Measurements from ENCODE around the gene ASPG. TPM values are rescaled to one million over a fixed set of nuclear protein-coding genes. Genes with fewer than 3 reads are reported as not detected.

The ASPG gene
- total RNA-seq, 1 donor from 2014 or later: 1.2 TPM

DNA sequence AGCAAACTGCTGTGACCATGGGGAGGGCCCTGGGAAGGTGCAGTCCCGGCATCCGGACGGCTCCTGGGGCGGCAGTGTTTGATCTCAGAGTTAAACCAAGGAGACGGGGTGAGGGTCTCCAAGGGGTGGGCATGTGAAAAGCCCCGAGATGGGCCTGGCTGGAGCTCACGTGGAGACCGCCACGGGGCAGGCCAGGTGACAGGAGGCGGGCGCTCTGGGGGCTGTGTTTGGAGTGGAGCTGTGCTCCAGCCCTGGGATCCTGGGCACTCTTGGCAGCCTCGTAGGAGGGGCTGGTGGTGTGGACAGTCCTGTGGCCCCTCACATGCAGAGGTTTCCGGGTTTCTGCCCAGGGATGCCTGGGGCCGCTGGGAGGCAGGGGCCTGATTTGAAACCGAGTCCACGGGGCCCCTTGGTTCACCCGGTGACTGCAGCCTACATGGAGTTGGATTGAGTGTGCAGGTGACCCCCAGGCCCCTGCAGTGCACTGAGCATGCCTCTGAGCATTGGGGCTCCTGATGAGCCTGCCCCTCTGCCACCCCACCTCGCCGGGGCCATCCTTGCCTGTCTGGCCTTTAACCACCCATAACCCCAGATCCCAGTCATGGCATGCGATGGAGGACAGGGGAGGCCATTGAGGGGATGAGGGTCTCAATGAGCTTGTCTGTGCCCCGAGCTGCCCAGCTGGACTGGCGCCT, 61.3 kb downstream of the ASPG start:
- DNase-seq (ENCODE audit: low spot score): no peak
- no peaks in the 10 kb centered on the region for H3K9me3 Mint-ChIP-seq (ENCODE audit: unreplicated experiment)
- H3K27ac Mint-ChIP-seq (ENCODE audit: unreplicated experiment): no peak overlapping the region

GRCh38 chr14:104147346-104148125, 62.0 kb downstream of the ASPG start:
- H3K27me3 Mint-ChIP-seq (ENCODE audit: unreplicated experiment): peaks cover 12% of the 10 kb centered on the region
- peaks cover 25% of the 10 kb centered on the region for H3K4me1 Mint-ChIP-seq (ENCODE audit: unreplicated experiment)
- peak overlapping the region; percentile 83 for H3K27ac Mint-ChIP-seq (ENCODE audit: unreplicated experiment)
- TF ChIP-seq, protein P1, sequence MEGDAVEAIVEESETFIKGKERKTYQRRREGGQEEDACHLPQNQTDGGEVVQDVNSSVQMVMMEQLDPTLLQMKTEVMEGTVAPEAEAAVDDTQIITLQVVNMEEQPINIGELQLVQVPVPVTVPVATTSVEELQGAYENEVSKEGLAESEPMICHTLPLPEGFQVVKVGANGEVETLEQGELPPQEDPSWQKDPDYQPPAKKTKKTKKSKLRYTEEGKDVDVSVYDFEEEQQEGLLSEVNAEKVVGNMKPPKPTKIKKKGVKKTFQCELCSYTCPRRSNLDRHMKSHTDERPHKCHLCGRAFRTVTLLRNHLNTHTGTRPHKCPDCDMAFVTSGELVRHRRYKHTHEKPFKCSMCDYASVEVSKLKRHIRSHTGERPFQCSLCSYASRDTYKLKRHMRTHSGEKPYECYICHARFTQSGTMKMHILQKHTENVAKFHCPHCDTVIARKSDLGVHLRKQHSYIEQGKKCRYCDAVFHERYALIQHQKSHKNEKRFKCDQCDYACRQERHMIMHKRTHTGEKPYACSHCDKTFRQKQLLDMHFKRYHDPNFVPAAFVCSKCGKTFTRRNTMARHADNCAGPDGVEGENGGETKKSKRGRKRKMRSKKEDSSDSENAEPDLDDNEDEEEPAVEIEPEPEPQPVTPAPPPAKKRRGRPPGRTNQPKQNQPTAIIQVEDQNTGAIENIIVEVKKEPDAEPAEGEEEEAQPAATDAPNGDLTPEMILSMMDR (IDR thresholded peaks at IDR 0.05; ENCODE audit: unreplicated experiment): no peak
- peaks cover 12% of the 10 kb centered on the region for H3K36me3 Mint-ChIP-seq (ENCODE audit: low read depth, unreplicated experiment)
- no peak for DNase-seq (ENCODE audit: low spot score)
- no peak overlapping the region for H3K4me3 Mint-ChIP-seq (ENCODE audit: unreplicated experiment)
- H3K9me3 Mint-ChIP-seq (ENCODE audit: unreplicated experiment): no peaks in the 10 kb centered on the region

More for the DNA sequence above, 61.3 kb downstream of the ASPG start:
- Mint-ChIP-seq H3K36me3 (ENCODE audit: low read depth, unreplicated experiment) (peaks cover 12% of the 10 kb centered on the region), H3K4me3 (ENCODE audit: unreplicated experiment) (no peak overlapping the region), H3K27me3 (ENCODE audit: unreplicated experiment) (peaks cover 15% of the 10 kb centered on the region), H3K4me1 (ENCODE audit: unreplicated experiment) (peaks cover 25% of the 10 kb centered on the region)
- TF ChIP-seq, protein P1 (IDR thresholded peaks at IDR 0.05; ENCODE audit: unreplicated experiment): no peak

GRCh38 chr14:104148433-104149277, 63.2 kb downstream of the ASPG start:
- Mint-ChIP-seq H3K9me3 (ENCODE audit: unreplicated experiment) (no peaks in the 10 kb centered on the region), H3K4me1 (ENCODE audit: unreplicated experiment) (peaks cover 25% of the 10 kb centered on the region), H3K36me3 (ENCODE audit: low read depth, unreplicated experiment) (peaks cover 8% of the 10 kb centered on the region), H3K27ac (ENCODE audit: unreplicated experiment) (peak overlapping the region; percentile 83), H3K27me3 (ENCODE audit: unreplicated experiment) (peaks cover 9% of the 10 kb centered on the region), H3K4me3 (ENCODE audit: unreplicated experiment) (no peak overlapping the region)
- DNase-seq (ENCODE audit: low spot score): no peak
- TF ChIP-seq, protein P1 (IDR thresholded peaks at IDR 0.05; ENCODE audit: unreplicated experiment): no peak

DNA sequence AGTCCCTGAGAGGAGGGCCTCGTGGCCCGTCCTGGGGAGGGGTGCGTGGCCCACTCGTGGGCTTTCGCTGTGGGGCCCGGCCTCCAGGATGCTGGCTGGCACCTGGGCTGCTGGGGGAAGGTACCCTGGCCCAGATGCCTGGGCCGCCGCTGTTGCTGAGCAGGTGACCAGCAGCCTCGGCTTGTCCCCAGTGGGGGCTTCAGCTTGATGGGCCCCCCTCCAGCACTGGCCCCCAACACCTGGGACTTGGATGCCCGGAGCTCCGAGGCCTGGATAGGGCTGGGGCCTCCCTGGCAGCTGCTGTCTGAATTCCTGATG, 63.7 kb downstream of the ASPG start:
- H3K9me3 Mint-ChIP-seq (ENCODE audit: unreplicated experiment): no peaks in the 10 kb centered on the region
- no peak for DNase-seq (ENCODE audit: low spot score)
- no peak overlapping the region for H3K4me3 Mint-ChIP-seq (ENCODE audit: unreplicated experiment)
- no peak overlapping the region for H3K27ac Mint-ChIP-seq (ENCODE audit: unreplicated experiment)
- H3K27me3 Mint-ChIP-seq (ENCODE audit: unreplicated experiment): peaks cover 9% of the 10 kb centered on the region
- TF ChIP-seq, protein P1 (IDR thresholded peaks at IDR 0.05; ENCODE audit: unreplicated experiment): no peak
- H3K36me3 Mint-ChIP-seq (ENCODE audit: low read depth, unreplicated experiment): peaks cover 12% of the 10 kb centered on the region
- H3K4me1 Mint-ChIP-seq (ENCODE audit: unreplicated experiment): peaks cover 24% of the 10 kb centered on the region

Measured in endothelial cell (in vitro differentiated cells).